Activated CD8-positive, alpha-beta memory T cell treated with anti-CD3 and anti-CD28 coated beads for 1 hour (primary cell): Measurements from ENCODE around the gene ERV3-1.
"Not testable (repeated sequence)": the region's sequence is repeated elsewhere in the genome, so short reads cannot be mapped to it uniquely, and the experiment has no call there.

Source experiments
- DNase-seq, 2 donors: peaks; one replicate each; pipeline ENCODE4 v3.0.0-alpha.2; 2020; ENCODE audit warnings: low read depth in 1 of 2; ENCODE audit errors: extremely low read depth in 1 of 2

ERV3-1 gene

DNA sequence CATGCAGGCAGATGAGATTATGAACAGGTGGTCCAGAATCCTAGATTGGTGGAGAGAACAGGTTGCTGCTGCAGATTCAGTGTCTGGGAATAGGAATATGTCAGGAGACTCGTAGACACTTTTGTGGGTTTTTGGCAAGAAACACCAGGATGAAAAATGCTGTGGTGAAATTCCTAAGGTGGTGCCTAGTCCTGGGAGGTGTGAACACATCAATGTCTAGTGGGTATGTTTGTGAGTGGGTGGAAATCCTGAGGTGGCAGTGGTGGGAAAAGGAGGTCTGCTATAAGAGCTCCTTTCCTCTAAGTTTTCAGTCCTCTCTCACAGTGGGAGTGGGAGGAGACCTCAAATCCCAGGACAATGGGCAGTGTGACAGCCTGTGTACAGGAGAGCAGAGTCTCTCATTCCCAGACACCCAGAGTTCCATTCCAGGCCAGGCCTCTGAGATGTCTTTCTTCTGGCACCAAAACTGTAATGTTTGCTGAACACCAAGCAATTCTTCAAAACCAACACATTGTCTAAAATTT lies 5.1 kb downstream of the ERV3-1 start:
- no peak for DNase-seq

DNA sequence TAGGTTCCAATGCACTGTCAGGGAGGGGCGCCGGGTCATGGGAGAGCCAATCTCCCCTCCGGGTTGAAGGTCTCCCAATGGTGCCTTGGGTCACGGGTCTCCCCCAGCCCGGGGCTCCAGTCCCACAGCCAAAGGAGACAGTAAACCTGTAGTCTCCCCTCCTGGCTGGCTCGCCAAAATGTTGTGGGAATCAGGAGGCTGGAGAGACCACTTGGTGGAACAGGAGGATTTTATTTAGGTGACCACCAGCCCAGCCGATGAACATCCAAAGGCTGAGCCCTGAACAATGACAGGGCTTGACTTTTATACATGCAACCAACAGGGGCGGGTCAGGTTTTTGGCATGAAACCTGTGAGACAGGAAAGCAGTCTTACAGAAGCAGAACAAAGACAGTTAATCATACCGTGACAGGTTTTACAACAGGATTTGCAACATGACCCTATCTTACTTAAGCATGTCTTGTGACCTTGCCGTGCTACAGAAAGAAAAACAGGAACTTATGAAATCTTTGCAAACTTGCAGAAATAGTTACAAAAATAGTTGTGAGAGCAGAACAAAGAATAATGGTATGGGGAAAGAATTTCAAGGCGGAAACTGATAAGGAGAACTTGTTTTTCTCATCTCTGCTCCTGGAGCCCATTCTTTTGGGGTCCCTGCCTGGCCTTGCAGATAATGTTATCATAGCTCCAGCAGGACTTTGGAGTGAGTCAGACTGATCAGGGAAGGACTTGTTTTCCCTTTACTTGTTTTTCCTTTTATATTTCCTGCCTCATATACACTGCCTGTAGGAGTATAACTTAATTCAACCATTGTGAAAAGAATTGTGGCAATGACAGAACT lies 7.1 kb downstream of the ERV3-1 start:
- no peak for DNase-seq

DNA sequence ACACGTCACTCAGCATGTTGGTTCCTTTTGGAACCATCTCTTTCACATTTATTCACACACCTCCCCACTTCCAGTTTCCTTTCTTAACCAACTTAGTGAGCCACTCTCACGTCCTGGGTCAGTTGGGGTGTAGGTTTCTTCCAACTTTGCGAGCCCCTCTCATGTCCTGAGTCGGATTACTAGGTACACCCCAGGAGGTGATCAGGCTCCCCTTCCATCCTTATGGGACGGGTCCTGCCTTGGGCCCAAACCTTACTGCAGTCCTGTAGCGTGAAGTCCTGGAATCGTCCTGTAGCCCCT lies 7.7 kb downstream of the ERV3-1 start:
- no peak for DNase-seq

DNA sequence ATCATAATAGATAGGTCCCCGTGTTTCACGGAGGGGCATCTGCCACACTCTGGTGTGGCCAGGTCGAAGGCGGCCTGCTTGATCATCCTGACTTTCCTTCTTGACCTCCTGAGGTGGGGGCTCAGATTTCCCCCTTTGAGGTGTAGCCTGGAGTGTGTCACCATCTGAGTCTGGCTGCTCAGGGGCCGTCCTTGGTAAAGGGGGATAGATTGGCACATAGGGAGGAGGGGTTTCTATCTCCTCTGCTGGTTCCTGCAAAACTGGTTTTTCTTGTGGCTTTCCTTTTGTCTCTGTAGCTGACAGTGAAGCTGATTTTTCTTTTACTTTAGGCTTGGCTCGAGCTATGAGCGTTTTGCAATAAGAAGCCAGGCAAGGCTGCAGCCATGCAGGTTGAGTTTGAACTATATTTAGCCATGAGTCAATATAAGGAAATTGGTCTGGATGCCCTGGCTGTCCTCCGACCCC lies 8.5 kb downstream of the ERV3-1 start:
- DNase-seq = no peak

DNA sequence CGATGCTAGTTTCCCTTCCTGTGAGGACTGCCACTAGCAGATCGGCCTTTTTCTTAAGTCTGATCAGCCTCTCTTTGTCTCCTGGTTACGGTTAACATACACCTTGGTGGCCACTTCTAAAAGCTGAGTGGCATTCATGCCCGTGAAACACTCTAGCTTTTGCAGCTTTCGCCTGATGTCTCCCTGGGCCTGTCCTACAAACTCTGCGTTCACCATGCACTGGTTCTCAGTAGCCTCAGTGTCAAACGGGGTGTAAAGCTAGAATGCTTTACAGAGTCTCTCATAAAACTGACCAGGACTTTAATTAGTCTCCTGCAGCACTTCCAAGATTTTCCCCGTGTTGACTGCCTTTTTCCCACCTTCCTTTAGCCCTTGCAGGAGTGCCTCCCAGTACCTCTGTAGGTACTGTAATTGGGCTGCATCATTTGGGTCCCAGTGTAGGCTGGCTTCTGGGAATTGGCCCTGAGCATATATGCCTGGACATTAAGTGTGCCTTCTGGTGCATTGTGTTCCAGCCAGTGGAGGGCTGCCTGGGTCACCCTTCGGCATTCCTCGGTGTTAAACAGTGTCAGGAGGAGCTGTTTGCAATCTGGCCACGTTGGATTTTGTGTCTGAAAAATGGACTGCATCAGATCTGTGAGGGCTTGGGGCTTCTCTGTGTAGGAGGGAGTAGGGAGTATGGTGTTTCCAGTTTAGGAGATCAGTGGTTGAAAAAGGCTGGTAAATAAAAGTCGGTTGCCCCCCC lies 9.2 kb downstream of the ERV3-1 start:
- no peak for DNase-seq

DNA sequence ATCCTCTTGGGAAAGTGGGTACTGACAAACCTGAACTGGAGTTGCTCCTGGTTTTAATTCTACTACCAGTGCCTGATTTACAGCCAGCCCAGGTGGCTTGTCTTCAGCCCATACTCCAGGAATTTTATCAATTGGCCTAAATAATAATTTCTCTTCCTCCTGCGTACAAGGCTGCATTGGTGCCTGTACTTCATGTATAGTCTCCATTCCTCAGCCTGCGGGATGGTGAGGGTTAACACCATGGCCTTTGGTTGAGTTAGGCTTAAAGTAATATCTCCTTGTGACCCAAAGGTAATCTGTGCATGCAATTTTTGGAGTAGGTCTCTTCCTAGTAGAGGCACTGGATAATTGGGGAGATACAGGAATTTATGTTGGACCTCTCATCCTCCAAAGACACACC lies 10.2 kb downstream of the ERV3-1 start:
- DNase-seq = no peak

DNA sequence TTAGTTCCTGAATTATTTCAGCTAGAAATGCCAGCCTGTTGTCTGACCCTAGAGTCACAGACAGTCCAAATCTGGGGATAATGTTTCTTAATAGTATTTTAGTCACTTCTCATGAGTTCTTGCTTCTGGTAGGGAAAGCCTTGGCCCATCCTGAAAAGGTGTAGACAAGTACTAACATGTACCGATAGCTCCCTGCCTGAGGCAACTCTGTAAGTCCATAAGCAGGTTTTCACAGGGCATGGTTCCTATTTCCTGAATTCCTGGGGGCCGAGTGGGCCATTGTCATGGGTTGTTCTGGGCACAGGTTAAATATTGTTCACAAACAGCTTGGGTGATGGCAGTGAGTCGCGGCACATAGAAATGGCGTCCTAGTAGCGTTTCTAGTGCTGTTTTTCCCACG lies 12.6 kb downstream of the ERV3-1 start:
- no peak for DNase-seq

DNA sequence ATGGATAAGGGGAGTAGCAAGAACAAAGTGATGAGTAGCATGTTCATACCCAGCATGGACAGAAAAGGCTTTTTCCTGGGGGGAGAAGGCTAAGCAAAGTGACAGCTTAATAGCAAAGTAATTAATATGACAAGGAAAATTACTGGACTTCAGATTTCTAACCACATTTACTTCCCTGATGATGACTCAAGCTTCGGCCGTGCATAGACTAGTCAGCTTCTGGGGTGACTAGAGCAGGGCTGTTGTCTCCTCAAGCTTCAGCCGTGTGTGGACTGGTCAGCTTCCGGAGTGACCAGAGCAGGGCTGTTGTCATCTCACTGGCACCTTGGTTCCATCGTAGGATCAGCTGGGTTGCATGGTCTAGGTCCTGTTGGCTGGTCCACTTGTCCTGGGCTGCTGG lies 13.5 kb downstream of the ERV3-1 start:
- DNase-seq = no peak

DNA sequence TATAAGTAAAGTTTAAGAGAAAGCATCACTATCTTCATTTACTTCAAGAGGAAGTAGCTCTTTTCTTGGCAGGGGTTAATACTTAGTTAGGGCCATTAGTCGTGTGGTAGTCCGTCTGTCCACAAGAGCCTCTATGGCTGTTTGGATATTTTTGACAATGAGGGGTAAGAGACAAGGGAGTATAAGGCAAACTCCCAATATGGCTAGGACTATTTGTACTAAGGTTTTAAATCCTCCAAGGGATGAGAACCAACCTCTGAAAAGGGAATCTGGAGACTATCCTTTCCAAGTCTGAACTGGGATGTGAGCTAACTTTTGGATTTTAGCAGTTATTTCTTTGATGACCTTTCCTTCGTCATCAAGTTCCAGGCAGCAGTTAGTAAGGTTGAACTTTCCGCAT lies 15.6 kb downstream of the ERV3-1 start, which contains the start of gene ZNF117:
ZNF117 (minus strand) TSS at position 101 of the 400 bp plus-strand sequence.
- no peak for DNase-seq

DNA sequence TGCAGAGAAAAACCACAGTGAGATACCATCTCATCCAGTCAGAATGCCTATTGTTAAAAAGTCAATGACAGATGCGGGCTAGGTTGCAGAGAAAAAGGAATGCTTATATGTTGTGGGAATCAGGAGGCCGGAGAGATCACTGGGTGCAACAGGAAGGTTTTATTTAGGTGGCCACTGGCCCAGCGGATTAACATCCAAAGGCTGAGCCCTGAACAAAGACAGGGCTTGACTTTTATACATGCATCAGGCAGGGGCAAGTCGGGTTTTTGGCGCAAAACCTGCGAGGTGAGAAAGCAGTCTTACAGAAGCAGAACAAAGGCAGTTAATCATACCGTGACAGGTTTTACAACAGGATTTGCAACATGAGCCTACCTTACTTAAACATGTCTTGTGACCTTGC lies 16.3 kb downstream of the ERV3-1 start:
- DNase-seq = no peak

DNA sequence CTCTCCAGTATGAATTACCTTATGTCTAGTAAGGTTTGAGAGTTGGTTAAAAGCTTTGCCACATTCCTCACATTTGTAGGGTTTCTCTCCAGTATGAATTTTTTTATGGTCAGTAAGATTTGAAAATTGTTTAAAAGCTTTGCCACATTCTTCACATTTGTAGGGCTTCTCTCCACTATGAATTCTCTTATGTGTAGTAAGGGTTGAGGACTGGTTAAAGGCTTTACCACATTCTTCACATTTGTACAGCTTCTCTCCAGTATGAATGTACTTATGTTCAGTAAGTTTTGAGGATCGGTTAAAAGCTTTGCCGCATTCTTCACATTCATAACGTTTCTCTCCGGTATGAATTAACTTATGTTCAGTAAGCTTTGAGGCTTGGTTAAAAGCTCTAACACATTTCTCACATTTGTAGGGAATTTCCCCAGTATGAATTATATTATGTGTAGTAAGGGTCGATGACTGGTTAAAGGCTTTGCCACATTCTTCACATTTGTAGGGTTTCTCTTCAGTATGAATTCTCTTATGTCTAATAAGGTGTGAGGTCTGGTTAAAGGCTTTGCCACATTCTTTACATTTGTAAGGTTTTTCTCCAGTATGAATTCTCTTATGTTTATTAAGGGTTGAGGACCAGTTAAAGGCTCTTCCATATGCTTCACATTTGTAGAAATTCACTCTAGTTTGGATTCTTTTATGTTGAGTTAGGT lies 27.8 kb downstream of the ERV3-1 start:
- DNase-seq = no peak

DNA sequence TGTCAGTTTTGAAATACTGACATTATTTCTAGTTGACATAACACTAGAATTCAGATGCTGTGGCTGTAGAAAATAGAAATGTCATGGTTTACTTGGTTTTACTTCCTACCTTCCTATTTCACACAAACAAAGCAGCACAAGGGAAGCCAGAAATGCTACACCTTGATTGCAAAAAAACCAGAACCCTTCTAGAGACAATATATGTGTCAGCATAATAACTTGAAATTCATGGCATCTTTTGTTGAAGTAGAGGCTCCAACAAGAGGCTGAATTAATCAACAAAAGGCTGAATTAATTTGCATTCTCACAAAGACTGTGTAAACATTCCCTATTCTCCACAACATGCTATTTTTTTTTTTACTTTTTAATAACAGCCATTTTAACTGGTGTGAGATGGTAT lies 40.9 kb downstream of the ERV3-1 start:
- no peak for DNase-seq

DNA sequence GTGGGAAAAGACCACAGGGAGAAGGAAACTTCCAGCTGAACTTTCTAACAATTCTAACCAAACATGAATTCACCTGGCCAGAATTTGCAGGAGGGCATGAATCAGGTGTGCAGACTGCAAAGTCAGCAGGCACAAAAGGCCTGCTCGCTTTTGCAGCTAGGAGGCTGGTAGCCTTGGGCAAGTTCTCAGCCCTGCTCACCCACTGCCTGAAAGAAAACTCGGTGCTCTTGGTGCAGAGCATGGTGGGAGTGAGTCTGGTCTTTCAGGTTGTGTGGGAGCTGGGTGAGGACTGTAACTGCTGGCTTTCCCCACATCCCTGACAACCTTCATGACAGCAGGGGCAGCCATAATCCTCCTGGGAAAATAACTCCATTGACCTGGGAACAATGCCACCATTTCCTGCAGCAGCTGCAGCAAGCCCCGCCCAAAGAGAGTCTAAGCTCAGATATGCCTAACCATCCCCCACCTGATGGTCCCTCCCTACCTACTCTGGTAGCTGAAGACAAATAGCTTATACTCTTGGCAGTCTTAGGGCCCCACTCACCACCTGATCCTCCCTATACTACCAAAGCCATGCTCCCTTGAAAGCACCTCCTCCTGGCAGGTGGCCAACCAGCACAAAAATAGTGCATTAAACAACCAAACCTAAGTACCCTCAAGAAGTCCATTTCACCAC lies 47.3 kb downstream of the ERV3-1 start:
- no peak for DNase-seq

DNA sequence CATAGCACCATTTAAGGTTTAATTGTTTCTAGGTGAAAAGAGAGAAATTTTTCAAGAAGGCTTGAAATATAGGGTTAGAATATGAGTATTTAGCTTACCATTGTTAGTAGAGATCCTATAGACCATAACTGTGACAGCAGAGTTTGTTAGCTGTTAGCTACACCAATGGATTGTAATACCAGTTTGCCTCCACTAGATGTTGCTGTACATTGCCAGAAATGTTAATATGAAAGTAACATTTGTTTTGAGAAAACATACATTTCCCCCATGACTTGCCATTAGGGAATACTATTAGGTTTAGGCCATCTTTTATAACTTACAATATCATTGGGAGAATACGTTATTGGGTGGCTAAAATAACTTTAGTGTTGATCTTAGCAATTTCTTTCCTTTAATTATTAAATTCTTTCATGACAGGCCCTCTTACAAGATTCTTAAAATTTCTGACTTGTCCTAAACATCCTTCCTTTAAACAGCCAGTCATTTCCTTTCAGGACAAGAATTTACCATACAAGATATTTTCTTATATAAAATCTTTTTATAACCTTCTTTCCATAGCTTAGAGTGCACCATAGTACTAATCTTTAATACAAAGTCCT lies 55.1 kb downstream of the ERV3-1 start:
- no peak for DNase-seq

DNA sequence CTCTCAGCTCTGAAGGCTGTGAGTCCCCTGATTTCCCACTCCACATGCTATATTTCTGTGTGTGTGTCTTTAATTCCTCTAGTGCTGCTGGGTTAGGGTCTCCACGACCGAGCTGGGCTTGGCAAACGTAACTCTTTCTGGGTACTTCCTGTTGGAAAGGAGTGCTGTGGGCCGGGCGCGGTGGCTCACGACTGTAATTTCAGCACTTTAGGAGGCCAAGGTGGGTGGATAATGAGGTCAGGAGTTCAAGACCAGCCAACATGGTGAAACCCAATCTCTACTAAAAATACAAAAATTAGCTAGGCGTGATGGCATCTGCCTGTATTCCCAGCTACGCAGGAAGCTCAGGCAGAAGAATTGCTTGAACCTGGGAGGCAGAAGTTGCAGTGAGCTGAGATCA lies 55.8 kb downstream of the ERV3-1 start:
- not testable (repeated sequence) for DNase-seq

DNA sequence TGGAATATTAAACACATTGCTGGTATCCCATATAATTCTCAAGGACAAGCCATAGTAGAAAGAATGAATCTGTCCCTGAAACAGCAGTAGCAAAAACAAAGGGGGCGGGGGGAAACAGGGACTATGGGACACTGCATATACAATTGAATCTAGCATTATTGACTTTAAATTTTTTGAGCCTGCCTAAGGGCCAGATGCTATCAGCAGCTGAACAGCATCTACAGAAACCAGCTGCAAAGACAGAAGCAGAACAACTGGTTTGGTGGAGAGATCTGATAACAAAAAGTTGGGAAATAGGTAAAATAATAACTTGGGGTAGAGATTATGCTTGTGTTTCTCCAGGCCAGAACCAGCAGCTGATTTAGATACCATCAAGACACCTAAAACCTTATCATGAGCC lies 57.7 kb downstream of the ERV3-1 start:
- not testable (repeated sequence) for DNase-seq

DNA sequence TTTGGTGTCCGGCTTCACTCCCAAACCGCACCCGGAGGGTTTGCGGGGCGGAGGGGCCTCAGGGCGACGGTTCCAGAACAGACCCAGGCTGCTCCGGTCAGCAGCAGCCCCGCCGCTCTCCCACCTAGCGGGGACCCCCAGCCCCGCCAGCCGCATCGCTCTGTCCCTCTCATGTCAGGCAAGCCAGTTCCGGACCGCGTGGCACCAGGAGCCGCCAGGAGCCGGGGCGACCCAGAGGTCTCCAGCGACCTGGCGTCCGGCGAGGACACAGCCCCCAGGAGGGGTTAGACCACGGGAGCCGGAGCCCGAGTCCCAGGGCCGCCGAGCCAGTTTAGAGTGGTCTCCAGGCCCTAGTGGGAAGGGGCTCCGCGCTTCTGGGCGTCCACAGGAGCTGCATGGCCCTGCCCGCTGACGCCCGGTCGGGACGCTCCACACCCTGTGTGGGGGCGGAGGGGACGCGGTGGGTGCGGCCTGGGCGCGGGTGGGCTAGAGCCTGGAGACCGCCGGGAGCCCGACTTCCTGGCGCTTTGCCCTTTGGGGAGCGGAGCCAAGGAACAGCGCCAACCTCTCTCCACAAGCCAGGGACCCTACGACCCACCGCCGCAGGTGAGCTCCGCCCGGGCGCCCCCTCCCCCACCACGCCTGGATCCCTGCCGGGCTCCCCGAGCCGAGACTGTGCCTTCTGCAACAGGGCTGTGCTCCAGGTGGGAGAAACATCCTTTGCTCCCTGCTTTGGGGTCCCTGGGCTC lies 59.1 kb downstream of the ERV3-1 start:
- DNase-seq = no peak

DNA sequence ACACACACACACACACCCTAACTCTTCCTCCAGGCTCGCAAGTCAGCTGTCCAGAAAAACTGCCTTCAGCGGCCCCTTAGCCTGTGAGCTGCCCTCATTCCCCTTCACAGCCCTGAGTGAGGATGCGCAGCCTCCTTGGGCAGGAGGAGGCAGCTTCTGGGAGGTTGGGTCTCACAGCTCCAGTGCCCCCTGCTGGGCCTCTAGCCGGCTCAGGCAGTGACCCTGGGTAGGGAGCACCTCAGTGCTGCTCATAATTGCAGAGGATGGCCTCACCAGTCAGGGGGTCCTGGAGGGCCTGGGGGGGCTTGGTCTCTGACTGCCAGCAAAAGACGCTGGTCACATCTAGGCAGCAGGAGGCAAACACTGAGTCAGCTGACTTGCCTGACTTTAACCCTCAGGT lies 59.7 kb downstream of the ERV3-1 start:
- DNase-seq = no peak

DNA sequence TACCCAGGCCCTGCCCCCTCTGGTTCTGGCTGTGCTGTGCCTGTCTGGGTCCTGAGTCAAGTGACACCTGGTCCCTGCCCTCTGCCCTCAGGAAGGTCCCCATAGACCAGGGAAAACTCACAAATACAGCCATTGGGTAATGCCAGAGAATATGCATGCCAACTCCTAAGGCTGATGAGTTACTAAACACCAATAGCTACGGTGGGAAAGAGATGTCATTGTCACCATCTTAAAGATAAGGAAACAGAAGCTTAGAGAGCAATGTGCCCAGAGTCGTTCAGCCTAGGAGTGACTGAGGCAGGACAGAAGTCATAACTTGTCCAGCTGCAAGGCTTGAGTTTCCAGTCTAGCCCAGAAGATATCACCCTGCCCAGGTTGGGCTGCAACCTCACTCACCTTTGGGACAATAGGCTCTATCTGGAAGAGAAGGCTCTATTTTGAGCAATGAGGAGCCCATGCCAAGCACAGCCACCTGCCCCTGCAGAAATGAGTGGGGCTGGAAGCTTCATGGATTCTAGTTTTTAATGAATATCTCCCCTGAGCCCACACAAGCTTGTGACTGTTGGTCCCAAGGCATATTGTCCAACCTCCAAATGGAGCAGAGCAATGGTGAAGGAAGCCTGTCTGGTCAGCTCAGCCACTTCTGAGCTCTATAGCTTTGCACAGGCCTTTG lies 60.8 kb downstream of the ERV3-1 start:
- no peak for DNase-seq
